Lower lobe of right lung (tissue), 2 donors: ENCODE results near the gene PRR20G. TPM values are rescaled to one million over a fixed set of nuclear protein-coding genes. Genes with fewer than 3 reads are reported as not detected.
A peak's percentile ranks its signal among the peaks of the same experiment; 100 is the strongest.
"Not testable (repeated sequence)": the region's sequence is repeated elsewhere in the genome, so short reads cannot be mapped to it uniquely, and the experiment has no call there.

Experiments
- ATAC-seq, 2 donors: fragments of 200-7000 bp; cut with Tn5 transposase; one replicate each; pipeline ENCODE4 v1.9.1; 2020 to 2022; ENCODE audit warnings: mild to moderate bottlenecking in 2 of 2, moderate library complexity in 2 of 2
- DNase-seq: peaks from one replicate; pipeline ENCODE4 v3.0.0-alpha.2; 2020
- H3K27ac ChIP-seq: fragments of 200-600 bp; one replicate; pipeline ENCODE4 v1.8.0; 2022
- H3K27me3 ChIP-seq: fragments of 200-600 bp; one replicate; pipeline ENCODE4 v1.8.0; 2022; ENCODE audit warnings: low read depth
- H3K36me3 ChIP-seq: fragments of 200-600 bp; one replicate; pipeline ENCODE4 v1.8.0; 2022; ENCODE audit warnings: mild to moderate bottlenecking
- H3K4me1 ChIP-seq: fragments of 200-600 bp; one replicate; pipeline ENCODE4 v1.8.0; 2022
- H3K4me3 ChIP-seq: fragments of 200-600 bp; one replicate; pipeline ENCODE4 v1.8.0; 2022; ENCODE audit warnings: mild to moderate bottlenecking
- H3K9me3 ChIP-seq: fragments of 200-600 bp; one replicate; pipeline ENCODE4 v1.8.0; 2022
- CTCF ChIP-seq: fragments of 200-600 bp; IDR thresholded peaks from one replicate; pipeline ENCODE4 v1.8.0; 2022; ENCODE audit warnings: antibody characterized with exemption, mild to moderate bottlenecking
- intact Hi-C: fragments of 100-400 bp; cut with DNase I; formaldehyde crosslinking; loops from one replicate; pipeline ENCODE4 v1.11.0; 2022
- total RNA-seq: library from RNA; stranded (reverse); fragmentation: NEBNext Ultra II Directional; extraction: Animal tissue kit (Norgen Biotek cat#: 25700); gene quantifications from one replicate; pipeline ENCODE4 v1.2.1, GENCODE V29; 2021
- donor health status: DM: no; HTN: yes; CAD: no; lungs with severe emphysema.

PRR20G gene
- total RNA-seq, 1 donor from 2014 or later = not detected

- Histone ChIP-seq H3K36me3 (no peaks in the 10 kb centered on the region), H3K27me3 (no peaks in the 10 kb centered on the region), H3K27ac (no peak overlapping the region), H3K4me3 (no peak overlapping the region), H3K9me3 (no peaks in the 10 kb centered on the region), H3K4me1 (peaks cover 5% of the 10 kb centered on the region)
- TF ChIP-seq CTCF = no peak
- intact Hi-C loops = no loop called here
- DNase-seq = peak; percentile 91
- ATAC-seq = peak; percentile 95
Observed at GRCh38 chr3:127304121-127304744, 16.4 kb upstream of the PRR20G start.

- TF ChIP-seq CTCF = no peak
- Histone ChIP-seq H3K4me3 (no peak overlapping the region), H3K27ac (no peak overlapping the region), H3K27me3 (peaks cover 5% of the 10 kb centered on the region), H3K9me3 (no peaks in the 10 kb centered on the region), H3K36me3 (no peaks in the 10 kb centered on the region), H3K4me1 (no peaks in the 10 kb centered on the region)
- ATAC-seq (peak; percentile 48 to 72), DNase-seq (no peak)
- intact Hi-C loops = no loop called here
Observed at GRCh38 chr3:127299276-127299675, 11.4 kb upstream of the PRR20G start.

GRCh38 chr3:127296959-127297358 is 9.1 kb upstream of the PRR20G start:
- no peak overlapping the region for H3K4me3 ChIP-seq
- DNase-seq (no peak), ATAC-seq (no peak)
- intact Hi-C loops = no loop called here
- no peaks in the 10 kb centered on the region for H3K9me3 ChIP-seq
- H3K27me3 ChIP-seq = peaks cover 5% of the 10 kb centered on the region
- no peak for TF ChIP-seq CTCF
- no peaks in the 10 kb centered on the region for H3K4me1 ChIP-seq
- no peaks in the 10 kb centered on the region for H3K36me3 ChIP-seq
- no peak overlapping the region for H3K27ac ChIP-seq

GRCh38 chr3:127296166-127296565 is 8.3 kb upstream of the PRR20G start:
- Histone ChIP-seq H3K4me1 (no peaks in the 10 kb centered on the region), H3K4me3 (no peak overlapping the region), H3K36me3 (no peaks in the 10 kb centered on the region), H3K27me3 (peaks cover 5% of the 10 kb centered on the region), H3K27ac (no peak overlapping the region), H3K9me3 (no peaks in the 10 kb centered on the region)
- TF ChIP-seq CTCF = no peak
- no peak for DNase-seq
- intact Hi-C loops = no loop called here
- ATAC-seq = no peak

- H3K27ac ChIP-seq, DNase-seq, H3K36me3 ChIP-seq, H3K9me3 ChIP-seq, H3K27me3 ChIP-seq, H3K4me3 ChIP-seq, ATAC-seq, intact Hi-C loops, H3K4me1 ChIP-seq: not testable (repeated sequence)
Observed at GRCh38 chr3:127293650-127294049, 5.8 kb upstream of the PRR20G start.

- no peaks in the 10 kb centered on the region for H3K4me1 ChIP-seq
Observed at GRCh38 chr3:127291611-127292010, 3.8 kb upstream of the PRR20G start.

More at GRCh38 chr3:127291611-127292010, 3.8 kb upstream of the PRR20G start:
- intact Hi-C loops = no loop called here
- TF ChIP-seq CTCF = no peak
- peaks cover 5% of the 10 kb centered on the region for H3K27me3 ChIP-seq
- H3K36me3 ChIP-seq = no peaks in the 10 kb centered on the region
- ATAC-seq = no peak
- no peak for DNase-seq
- no peak overlapping the region for H3K4me3 ChIP-seq
- H3K9me3 ChIP-seq = no peaks in the 10 kb centered on the region
- no peak overlapping the region for H3K27ac ChIP-seq
